Body of pancreas (tissue), 4 donors: ENCODE data around the gene THBD. TPM values are rescaled to one million over a fixed set of nuclear protein-coding genes. Genes with fewer than 3 reads are reported as not detected.

Source experiments
- ATAC-seq: fragments of 150-250 bp; one replicate; pipeline ENCODE4 v1.9.1; 2016
- DNase-seq, 4 donors: peaks; one replicate each; pipeline ENCODE4 v3.0.0-alpha.2; 2019
- H3K27ac ChIP-seq, 4 donors: fragments of 200-600 bp; sonication (generic); 1 replicate in 3 of 4; 2 replicates in 1 of 4; pipeline versions ENCODE4 v1.5.1 to v1.6.1; 2016 to 2019; ENCODE audit warnings: mild to moderate bottlenecking in 1 of 4, mixed read lengths in 1 of 4, moderate library complexity in 1 of 4
- H3K27me3 ChIP-seq, 2 donors: fragments of 200-600 bp; sonication (generic); one replicate each; pipeline ENCODE4 v1.6.0; 2016; ENCODE audit warnings: mild to moderate bottlenecking in 1 of 2
- H3K36me3 ChIP-seq, 2 donors: fragments of 200-600 bp; sonication (generic); replicated peaks in 1 of 2; 2 replicates each; pipeline ENCODE4 v1.5.1; 2016; ENCODE audit warnings: low read depth in 2 of 2; ENCODE audit not compliant: insufficient read depth in 1 of 2
- H3K4me1 ChIP-seq: fragments of 200-600 bp; sonication (generic); one replicate; pipeline ENCODE4 v1.6.0; 2016
- H3K4me3 ChIP-seq, 2 donors: fragments of 200-600 bp; sonication (generic); 1 replicate in 1 of 2; 2 replicates in 1 of 2; pipeline ENCODE4 v1.5.1; 2016 to 2019
- H3K9me3 ChIP-seq, 3 donors: fragments of 200-600 bp; sonication (generic); 1 replicate in 2 of 3; 2 replicates in 1 of 3; pipeline ENCODE4 v1.5.1; 2016
- CTCF ChIP-seq, 7 experiments: fragments of 450-650 bp in 4 of 7; fragments of 200-600 bp in 3 of 7; sonication (generic) in 3 of 7; IDR thresholded peaks; one replicate each; pipeline ENCODE4 v1.5.1; 2016 to 2019; ENCODE audit warnings: antibody characterized with exemption in 7 of 7
- POLR2A ChIP-seq, 3 donors: fragments of 450-650 bp; IDR thresholded peaks; one replicate each; pipeline ENCODE4 v1.6.1; 2016; ENCODE audit warnings: antibody characterized with exemption in 3 of 3, mild to moderate bottlenecking in 2 of 3
- WGBS, 2 donors: methylation state at CpG; one replicate each; pipeline ENCODE4 v1.1.5; 2017; 5-methylcytosine and 5-hydroxymethylcytosine counted together
- intact Hi-C: fragments of 100-400 bp; cut with DNase I; formaldehyde crosslinking; loops from one replicate; pipeline ENCODE4 v1.15.1; 2023
- total RNA-seq, 2 donors: library from RNA; depleted of rRNA; stranded (reverse); fragments of >200 nt; gene quantifications; one replicate each; pipeline ENCODE4 v1.1.0, GENCODE V29; 2016

THBD gene
- total RNA-seq, 2 donors from 2014 or later: 14.3 to 44.2 TPM

GRCh38 chr20:23000232-23000947 lies 49.1 kb downstream of the THBD start:
- H3K4me3 ChIP-seq: no peak overlapping the region
- intact Hi-C loops: no loop called here
- WGBS, 2 donors: 49 to 63% methylated on average over 6 of the region's 6 CpGs

GRCh38 chr20:22999756-23000155 lies 49.7 kb downstream of the THBD start:
- Histone ChIP-seq H3K36me3 (no peaks in the 10 kb centered on the region), H3K4me1 (no peaks in the 10 kb centered on the region), H3K4me3 (no peak overlapping the region), H3K27ac (no peak overlapping the region), H3K9me3 (no peaks in the 10 kb centered on the region), H3K27me3 (no peaks in the 10 kb centered on the region)
- DNase-seq: no peak
- no peak for ATAC-seq
- TF ChIP-seq POLR2A (IDR thresholded peaks at IDR 0.05) (no peak), CTCF (IDR thresholded peaks at IDR 0.05) (no peak)
- intact Hi-C loops: no loop called here
- 56 to 62% methylated on average over 4 of the region's 4 CpGs for WGBS, 2 donors

More at GRCh38 chr20:23000232-23000947, 49.1 kb downstream of the THBD start:
- no peak for DNase-seq
- Histone ChIP-seq H3K27ac (no peak overlapping the region), H3K4me1 (no peaks in the 10 kb centered on the region), H3K9me3 (no peaks in the 10 kb centered on the region), H3K27me3 (no peaks in the 10 kb centered on the region), H3K36me3 (no peaks in the 10 kb centered on the region)
- ATAC-seq: no peak
- no peak for TF ChIP-seq CTCF (IDR thresholded peaks at IDR 0.05)
- TF ChIP-seq POLR2A (IDR thresholded peaks at IDR 0.05): no peak

- Histone ChIP-seq H3K9me3 (no peaks in the 10 kb centered on the region), H3K4me1 (no peaks in the 10 kb centered on the region), H3K27ac (no peak overlapping the region), H3K36me3 (no peaks in the 10 kb centered on the region), H3K27me3 (no peaks in the 10 kb centered on the region), H3K4me3 (no peak overlapping the region)
- TF ChIP-seq POLR2A (IDR thresholded peaks at IDR 0.05) (no peak), CTCF (IDR thresholded peaks at IDR 0.05) (no peak)
- ATAC-seq: no peak
- WGBS, 2 donors: 75 to 78% methylated on average over 2 of the region's 2 CpGs
- intact Hi-C loops: no loop called here
- no peak for DNase-seq
These were observed 51.0 kb downstream of the THBD start for GRCh38 chr20:22998476-22998875.

- Histone ChIP-seq H3K27me3 (no peaks in the 10 kb centered on the region), H3K4me1 (no peaks in the 10 kb centered on the region), H3K9me3 (peaks cover 0 to 8% (median 0%) of the 10 kb centered on the region in 3 donors), H3K4me3 (no peak overlapping the region), H3K36me3 (no peaks in the 10 kb centered on the region), H3K27ac (no peak overlapping the region)
- intact Hi-C loops: no loop called here
- WGBS, 2 donors: 27 to 64% methylated on average over 1 of the region's 1 CpG
- TF ChIP-seq POLR2A (IDR thresholded peaks at IDR 0.05): no peak
- no peak for TF ChIP-seq CTCF (IDR thresholded peaks at IDR 0.05)
- no peak for ATAC-seq
- no peak for DNase-seq
These were observed 53.5 kb downstream of the THBD start for GRCh38 chr20:22995923-22996322.

Other genes starting within 250 kb of the THBD start
- gene SSTR4, start 14.4 kb downstream of the THBD start, total RNA-seq: not detected
- 10 to 100 TPM; 14.2 to 19.2 TPM for gene CD93, start 36.7 kb upstream of the THBD start, total RNA-seq